SK-N-MC (cell line): ENCODE measurements around the gene ARHGAP24.

Experiments used
- EZH2 ChIP-seq: fragments of 200-600 bp; sonication (generic); IDR thresholded peaks from one replicate; pipeline ENCODE4 v1.6.1; 2017; ENCODE audit warnings: antibody characterized with exemption
- FOXP2 ChIP-seq: optimal IDR thresholded peaks from 2 replicates; pipeline ENCODE3; 2011; ENCODE audit warnings: mild to moderate bottlenecking, moderate library complexity; ENCODE audit not compliant: insufficient read depth; ENCODE audit errors: extremely low read length, control extremely low read depth
- POLR2AphosphoS5 ChIP-seq: IDR thresholded peaks from 2 replicates; pipeline ENCODE4 v1.6.1; 2012; ENCODE audit warnings: mild to moderate bottlenecking, low read depth, low read length, borderline replicate concordance

DNA sequence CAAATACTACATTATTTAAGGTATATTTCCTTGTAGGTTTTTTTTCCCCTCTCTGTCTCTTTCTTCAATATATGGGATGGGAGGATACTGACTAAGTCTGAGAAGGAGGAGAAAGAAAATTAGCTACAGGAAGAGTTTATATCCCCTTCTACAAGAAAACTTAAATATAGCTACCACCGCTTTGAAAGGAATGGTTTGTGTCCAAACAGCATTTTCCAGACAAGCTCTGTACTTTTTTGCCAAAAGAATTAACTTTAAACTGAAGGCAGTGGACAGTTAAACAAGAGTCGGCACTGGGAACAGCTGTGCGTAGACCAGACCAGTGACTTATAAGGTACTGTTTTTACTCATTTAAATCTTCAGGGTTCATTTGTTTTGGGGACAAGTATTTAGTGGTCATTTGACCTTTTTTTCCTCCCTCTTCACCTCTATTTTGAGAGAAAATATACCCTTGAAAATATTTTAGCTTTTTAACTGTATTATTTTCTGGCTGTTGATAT lies 303.7 kb downstream of the ARHGAP24 start:
- no peak for TF ChIP-seq POLR2AphosphoS5
- no peak for TF ChIP-seq EZH2
- no peak for TF ChIP-seq FOXP2
